Measurements from ENCODE around the gene FAM83E.
"Not testable (repeated sequence)": the region's sequence is repeated elsewhere in the genome, so short reads cannot be mapped to it uniquely, and the experiment has no call there.

The FAM83E gene

GRCh38 chr19:48639483-48640375 lies 24.9 kb upstream of the FAM83E start:
- no peak for DNase-seq

GRCh38 chr19:48638831-48639381 lies 24.0 kb upstream of the FAM83E start:
- peak; percentile 65 for DNase-seq

- peak; percentile 80 for DNase-seq
Measured at GRCh38 chr19:48637948-48638830, 23.3 kb upstream of the FAM83E start.

DNA sequence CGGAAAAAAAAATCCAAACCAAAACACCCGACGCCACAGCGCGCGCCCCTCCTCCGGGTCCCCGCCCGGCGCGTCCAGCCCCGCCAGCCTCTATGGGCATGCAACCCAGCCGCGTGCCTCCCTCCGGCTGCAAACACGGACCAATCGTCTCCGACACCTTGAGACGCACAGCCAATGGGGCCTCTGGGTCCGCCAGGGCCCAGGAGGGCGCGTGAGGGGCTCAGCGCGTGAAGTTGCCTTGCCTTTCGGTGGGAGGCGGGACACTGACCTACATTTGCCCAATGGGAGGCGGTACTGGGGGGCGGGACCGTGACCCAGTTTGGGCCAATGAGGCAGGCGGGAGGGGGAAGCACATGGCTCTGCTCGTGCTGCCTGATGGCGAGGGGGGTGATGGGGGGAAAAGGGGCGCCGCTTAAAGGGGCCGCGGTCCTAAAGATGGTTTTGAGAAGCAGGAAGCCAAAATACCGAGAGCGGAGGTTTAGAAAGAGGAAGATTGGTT lies 22.6 kb upstream of the FAM83E start:
- DNase-seq = peak; percentile 97

GRCh38 chr19:48636859-48637448 lies 22.1 kb upstream of the FAM83E start, which contains the start of gene DBP:
Gene DBP (minus strand): TSS chr19:48637379. CDS start chr19:48636994, 385 bp downstream.
- DNase-seq = peak; percentile 73

GRCh38 chr19:48635966-48636858 lies 21.3 kb upstream of the FAM83E start:
- peak; percentile 64 for DNase-seq

- peak; percentile 93 for DNase-seq
Measured at GRCh38 chr19:48635263-48635965, 20.5 kb upstream of the FAM83E start.

DNA sequence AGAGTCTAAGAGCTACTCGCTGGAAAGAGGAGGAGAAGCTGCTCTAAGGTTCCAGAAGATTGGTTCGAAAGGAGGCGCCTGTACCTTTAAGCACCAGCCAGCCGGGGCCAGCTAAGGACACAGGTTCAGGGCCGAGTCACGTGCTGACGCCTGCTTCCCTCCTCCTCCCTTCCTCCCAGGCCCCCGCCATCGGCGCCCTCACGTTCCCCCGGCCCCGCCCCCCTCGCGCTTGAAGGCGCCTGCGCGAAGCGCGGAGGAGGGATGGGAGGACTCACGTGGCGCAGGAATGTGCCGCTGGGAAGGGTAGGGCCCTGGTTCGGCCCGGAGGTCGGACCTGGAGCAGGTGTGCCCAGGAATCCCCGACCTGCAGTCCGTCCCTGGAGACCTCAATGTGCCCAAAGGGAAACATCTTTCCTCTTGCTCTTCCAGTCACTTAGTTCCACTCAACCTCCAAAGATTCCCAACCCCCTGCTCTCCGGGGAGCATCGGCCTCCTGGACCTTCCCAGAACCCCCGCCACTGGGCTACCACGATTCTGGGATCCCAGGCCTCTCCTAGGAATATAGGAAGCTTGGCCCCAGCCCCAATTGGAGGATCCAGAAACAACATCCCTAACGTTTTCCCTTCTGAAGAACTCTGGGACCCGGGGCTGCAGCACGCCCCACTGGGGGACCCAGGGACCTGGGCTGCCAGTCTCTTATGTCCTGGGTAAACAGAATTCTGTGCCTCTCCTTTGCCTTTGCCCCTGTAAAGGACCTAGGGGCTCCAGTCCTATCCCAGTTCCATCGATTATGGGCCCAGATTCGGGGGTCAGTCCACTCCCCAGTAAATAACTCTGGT lies 19.8 kb upstream of the FAM83E start:
- peak; percentile 96 for DNase-seq

DNA sequence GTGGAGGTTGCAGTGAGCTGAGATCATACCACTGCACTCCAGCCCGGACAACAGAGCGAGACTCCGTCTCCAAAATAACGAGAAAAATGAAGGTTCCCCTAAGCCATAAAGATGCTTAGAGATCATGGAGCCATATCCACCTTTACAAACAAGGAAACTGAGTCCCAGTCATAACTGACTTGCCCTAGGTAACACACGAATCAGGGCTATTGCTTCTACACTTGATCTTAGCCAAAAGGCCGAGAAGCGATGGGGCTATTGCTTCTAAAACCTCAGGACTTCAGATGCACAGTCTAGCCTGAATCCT lies 19.1 kb upstream of the FAM83E start:
- no peak for DNase-seq

GRCh38 chr19:48633148-48634035 lies 18.5 kb upstream of the FAM83E start:
- DNase-seq = no peak

- DNase-seq = no peak
Measured at GRCh38 chr19:48632692-48633147, 17.8 kb upstream of the FAM83E start.

GRCh38 chr19:48632286-48632685 lies 17.4 kb upstream of the FAM83E start:
- DNase-seq = not testable (repeated sequence)

GRCh38 chr19:48631225-48631624 lies 16.3 kb upstream of the FAM83E start:
- DNase-seq = no peak

DNA sequence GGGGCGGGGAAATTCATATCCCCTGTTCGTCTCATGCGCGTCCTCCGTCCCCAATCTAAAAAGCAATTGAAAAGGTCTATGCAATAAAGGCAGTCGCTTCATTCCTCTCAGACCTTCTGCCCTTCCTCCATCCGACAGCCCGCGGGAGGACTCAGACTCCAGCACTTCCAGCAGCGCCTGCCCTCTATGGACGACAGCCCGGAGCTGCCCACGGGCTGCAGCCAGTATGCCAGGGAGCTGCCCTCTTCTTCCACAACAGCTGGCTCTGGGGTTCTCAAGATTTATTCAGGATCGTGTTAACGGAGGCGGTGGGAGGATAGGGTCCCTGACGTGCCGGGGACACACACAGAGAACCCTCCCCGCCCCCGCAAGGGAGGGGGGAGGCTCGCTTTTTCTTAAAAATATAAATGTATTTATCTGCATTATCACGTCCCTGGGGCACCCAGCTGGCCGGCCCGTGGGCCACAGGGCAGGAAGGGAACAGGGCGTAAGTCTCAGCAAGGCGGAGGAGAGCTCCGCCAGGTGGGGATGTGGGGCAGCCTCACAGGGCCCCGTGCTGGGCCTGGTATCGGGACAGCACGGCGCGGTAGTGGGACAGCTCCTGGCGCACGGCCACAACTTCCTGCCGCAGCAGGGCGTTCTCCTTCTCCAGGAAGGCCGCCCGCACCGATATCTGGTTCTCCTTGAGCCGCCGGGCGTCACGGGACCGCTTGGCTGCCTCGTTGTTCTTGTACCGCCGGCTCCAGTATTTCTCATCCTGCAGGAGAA lies 15.6 kb upstream of the FAM83E start:
- no peak for DNase-seq

DNA sequence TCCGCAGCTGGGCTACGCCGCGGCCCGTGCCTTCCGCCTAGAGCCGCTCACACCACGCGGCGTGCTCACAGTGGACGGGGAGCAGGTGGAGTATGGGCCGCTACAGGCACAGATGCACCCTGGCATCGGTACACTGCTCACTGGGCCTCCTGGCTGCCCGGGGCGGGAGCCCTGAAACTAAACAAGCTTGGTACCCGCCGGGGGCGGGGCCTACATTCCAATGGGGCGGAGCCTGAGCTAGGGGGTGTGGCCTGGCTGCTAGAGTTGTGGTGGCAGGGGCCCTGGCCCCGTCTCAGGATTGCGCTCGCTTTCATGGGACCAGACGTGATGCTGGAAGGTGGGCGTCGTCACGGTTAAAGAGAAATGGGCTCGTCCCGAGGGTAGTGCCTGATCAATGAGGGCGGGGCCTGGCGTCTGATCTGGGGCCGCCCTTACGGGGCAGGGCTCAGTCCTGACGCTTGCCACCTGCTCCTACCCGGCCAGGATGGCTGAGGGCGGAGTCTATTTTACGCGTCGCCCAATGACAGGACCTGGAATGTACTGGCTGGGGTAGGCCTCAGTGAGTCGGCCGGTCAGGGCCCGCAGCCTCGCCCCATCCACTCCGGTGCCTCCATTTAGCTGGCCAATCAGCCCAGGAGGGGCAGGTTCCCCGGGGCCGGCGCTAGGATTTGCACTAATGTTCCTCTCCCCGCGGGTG lies 14.9 kb upstream of the FAM83E start:
- no peak for DNase-seq

DNA sequence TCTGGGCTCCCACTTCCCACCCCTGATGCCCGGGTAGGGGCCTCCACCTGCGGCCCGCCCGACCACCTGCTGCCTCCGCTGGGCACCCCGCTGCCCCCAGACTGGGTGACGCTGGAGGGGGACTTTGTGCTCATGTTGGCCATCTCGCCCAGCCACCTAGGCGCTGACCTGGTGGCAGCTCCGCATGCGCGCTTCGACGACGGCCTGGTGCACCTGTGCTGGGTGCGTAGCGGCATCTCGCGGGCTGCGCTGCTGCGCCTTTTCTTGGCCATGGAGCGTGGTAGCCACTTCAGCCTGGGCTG lies 14.4 kb upstream of the FAM83E start:
- DNase-seq = no peak

DNA sequence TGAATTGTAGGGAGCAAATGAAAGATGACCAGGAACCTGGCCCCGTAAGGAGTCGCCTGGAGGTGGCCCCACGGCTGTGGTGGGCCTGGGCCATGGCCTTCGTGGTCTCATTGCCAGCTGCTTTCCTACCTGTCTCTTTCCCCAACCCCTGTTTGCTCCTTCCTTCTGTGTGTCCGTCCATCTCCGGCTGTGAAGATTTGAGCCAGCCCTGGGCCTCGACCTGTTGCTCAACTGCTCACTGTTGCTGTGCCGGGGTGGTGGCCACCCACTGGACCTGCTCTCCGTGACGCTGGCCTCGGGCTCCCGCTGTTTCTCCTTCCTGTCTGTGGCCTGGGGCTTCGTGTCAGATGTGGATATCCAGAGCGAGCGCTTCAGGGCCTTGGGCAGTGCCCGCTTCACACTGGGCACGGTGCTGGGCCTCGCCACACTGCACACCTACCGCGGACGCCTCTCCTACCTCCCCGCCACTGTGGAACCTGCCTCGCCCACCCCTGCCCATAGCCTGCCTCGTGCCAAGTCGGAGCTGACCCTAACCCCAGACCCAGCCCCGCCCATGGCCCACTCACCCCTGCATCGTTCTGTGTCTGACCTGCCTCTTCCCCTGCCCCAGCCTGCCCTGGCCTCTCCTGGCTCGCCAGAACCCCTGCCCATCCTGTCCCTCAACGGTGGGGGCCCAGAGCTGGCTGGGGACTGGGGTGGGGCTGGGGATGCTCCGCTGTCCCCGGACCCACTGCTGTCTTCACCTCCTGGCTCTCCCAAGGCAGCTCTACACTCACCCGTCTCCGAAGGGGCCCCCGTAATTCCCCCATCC lies 13.8 kb upstream of the FAM83E start:
- DNase-seq = no peak

All from activated CD8-positive, alpha-beta memory T cell treated with anti-CD3 and anti-CD28 coated beads, Interleukin-2, amount 50 U/mL, for 48 hours (primary cell).